Measurements from ENCODE around the gene ZNF668. TPM values are rescaled to one million over a fixed set of nuclear protein-coding genes. Genes with fewer than 3 reads are reported as not detected.

ZNF668 gene
- total and polyA plus RNA-seq, 2 of the 8 experiments (the other 6 are each of a cell fraction or from before 2014, with no cell fraction given), result 14.0 to 14.3 TPM

GRCh38 chr16:31073142-31073969 is 684 bp downstream of the ZNF668 start (continued):
- TF ChIP-seq, protein P1, sequence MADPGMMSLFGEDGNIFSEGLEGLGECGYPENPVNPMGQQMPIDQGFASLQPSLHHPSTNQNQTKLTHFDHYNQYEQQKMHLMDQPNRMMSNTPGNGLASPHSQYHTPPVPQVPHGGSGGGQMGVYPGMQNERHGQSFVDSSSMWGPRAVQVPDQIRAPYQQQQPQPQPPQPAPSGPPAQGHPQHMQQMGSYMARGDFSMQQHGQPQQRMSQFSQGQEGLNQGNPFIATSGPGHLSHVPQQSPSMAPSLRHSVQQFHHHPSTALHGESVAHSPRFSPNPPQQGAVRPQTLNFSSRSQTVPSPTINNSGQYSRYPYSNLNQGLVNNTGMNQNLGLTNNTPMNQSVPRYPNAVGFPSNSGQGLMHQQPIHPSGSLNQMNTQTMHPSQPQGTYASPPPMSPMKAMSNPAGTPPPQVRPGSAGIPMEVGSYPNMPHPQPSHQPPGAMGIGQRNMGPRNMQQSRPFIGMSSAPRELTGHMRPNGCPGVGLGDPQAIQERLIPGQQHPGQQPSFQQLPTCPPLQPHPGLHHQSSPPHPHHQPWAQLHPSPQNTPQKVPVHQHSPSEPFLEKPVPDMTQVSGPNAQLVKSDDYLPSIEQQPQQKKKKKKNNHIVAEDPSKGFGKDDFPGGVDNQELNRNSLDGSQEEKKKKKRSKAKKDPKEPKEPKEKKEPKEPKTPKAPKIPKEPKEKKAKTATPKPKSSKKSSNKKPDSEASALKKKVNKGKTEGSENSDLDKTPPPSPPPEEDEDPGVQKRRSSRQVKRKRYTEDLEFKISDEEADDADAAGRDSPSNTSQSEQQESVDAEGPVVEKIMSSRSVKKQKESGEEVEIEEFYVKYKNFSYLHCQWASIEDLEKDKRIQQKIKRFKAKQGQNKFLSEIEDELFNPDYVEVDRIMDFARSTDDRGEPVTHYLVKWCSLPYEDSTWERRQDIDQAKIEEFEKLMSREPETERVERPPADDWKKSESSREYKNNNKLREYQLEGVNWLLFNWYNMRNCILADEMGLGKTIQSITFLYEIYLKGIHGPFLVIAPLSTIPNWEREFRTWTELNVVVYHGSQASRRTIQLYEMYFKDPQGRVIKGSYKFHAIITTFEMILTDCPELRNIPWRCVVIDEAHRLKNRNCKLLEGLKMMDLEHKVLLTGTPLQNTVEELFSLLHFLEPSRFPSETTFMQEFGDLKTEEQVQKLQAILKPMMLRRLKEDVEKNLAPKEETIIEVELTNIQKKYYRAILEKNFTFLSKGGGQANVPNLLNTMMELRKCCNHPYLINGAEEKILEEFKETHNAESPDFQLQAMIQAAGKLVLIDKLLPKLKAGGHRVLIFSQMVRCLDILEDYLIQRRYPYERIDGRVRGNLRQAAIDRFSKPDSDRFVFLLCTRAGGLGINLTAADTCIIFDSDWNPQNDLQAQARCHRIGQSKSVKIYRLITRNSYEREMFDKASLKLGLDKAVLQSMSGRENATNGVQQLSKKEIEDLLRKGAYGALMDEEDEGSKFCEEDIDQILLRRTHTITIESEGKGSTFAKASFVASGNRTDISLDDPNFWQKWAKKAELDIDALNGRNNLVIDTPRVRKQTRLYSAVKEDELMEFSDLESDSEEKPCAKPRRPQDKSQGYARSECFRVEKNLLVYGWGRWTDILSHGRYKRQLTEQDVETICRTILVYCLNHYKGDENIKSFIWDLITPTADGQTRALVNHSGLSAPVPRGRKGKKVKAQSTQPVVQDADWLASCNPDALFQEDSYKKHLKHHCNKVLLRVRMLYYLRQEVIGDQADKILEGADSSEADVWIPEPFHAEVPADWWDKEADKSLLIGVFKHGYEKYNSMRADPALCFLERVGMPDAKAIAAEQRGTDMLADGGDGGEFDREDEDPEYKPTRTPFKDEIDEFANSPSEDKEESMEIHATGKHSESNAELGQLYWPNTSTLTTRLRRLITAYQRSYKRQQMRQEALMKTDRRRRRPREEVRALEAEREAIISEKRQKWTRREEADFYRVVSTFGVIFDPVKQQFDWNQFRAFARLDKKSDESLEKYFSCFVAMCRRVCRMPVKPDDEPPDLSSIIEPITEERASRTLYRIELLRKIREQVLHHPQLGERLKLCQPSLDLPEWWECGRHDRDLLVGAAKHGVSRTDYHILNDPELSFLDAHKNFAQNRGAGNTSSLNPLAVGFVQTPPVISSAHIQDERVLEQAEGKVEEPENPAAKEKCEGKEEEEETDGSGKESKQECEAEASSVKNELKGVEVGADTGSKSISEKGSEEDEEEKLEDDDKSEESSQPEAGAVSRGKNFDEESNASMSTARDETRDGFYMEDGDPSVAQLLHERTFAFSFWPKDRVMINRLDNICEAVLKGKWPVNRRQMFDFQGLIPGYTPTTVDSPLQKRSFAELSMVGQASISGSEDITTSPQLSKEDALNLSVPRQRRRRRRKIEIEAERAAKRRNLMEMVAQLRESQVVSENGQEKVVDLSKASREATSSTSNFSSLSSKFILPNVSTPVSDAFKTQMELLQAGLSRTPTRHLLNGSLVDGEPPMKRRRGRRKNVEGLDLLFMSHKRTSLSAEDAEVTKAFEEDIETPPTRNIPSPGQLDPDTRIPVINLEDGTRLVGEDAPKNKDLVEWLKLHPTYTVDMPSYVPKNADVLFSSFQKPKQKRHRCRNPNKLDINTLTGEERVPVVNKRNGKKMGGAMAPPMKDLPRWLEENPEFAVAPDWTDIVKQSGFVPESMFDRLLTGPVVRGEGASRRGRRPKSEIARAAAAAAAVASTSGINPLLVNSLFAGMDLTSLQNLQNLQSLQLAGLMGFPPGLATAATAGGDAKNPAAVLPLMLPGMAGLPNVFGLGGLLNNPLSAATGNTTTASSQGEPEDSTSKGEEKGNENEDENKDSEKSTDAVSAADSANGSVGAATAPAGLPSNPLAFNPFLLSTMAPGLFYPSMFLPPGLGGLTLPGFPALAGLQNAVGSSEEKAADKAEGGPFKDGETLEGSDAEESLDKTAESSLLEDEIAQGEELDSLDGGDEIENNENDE (IDR thresholded peaks at IDR 0.05; ENCODE audit: insufficient replicate concordance, low read length), result no peak
- TF ChIP-seq KDM5A (IDR thresholded peaks at IDR 0.05; ENCODE audit: low read length) (no peak; the same call in 1 of the 2 replicates), CBX5 (IDR thresholded peaks at IDR 0.05; ENCODE audit: low read depth, low read length) (no peak), RBBP5 (IDR thresholded peaks at IDR 0.05; ENCODE audit: borderline replicate concordance, low read depth, low read length) (peak; percentile 78), PHF8 (conservative IDR thresholded peaks at IDR 0.05; ENCODE audit: low read depth, low read length) (peak; percentile 55), SIN3A (conservative IDR thresholded peaks at IDR 0.05 in 1 of 2, IDR thresholded peaks at IDR 0.05 in 1 of 2; ENCODE audit: low read depth in 1 of 2, low read length in 2 of 2) (peak; percentile 77 to 94; a peak in 3 of 4 replicates), POLR2AphosphoS5 (IDR thresholded peaks at IDR 0.05; ENCODE audit: low read depth, low read length) (peak; percentile 37; the same call in 1 of the 2 replicates), SUZ12 (IDR thresholded peaks at IDR 0.05; ENCODE audit: low read length) (no peak)
